Skin of body (tissue), 2 donors: ENCODE measurements around the gene TTLL5. TPM values are rescaled to one million over a fixed set of nuclear protein-coding genes. Genes with fewer than 3 reads are reported as not detected.

Experiments
- DNase-seq: peaks from one replicate; lab custom pipeline; 2025; lab: John Stamatoyannopoulos, UW
- total RNA-seq: library from RNA; depleted of rRNA; stranded (reverse); fragments of >200 nt; gene quantifications from one replicate; pipeline ENCODE4 v1.2.3, GENCODE V29; 2014

The TTLL5 gene
- total RNA-seq, 1 donor from 2014 or later: 30.7 TPM

DNA sequence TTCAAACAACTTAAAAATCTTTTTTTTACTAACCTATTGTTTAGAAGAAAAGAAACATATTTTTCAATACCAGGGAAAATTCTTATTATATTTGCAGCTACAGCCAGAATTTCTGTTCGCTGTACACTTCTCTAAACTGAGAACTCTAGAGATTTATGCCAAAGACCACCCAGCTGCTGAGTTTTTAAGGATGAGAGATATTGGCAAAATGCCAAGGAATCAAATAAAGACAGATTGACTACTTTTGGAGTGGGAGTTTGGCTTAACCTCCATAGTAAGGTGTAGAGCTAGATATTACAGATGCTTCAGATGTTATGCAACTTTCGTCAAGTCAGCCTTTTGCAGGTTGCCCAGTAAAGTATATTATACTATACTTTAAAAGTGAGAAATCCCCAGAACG lies 71.8 kb downstream of the TTLL5 start:
- no peak for DNase-seq

DNA sequence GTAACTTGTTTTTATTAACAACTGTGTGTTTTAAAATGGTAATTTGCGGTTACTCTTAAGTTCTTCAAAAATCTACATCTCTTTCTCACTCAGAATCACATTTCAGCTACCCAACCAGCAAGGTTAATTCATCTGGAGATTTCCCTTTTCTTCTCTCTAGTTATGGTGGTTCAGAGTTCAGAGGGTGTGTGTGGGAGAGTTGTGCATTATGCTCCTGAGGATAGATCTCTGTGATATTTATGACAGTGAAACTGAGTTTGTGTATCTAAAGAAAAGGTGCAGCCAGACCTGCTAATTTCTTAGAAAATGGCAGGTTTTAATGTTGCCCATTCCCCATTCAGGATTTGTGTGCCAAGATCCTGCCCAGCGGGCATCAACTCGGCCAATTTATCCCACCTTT lies 73.8 kb downstream of the TTLL5 start:
- DNase-seq: no peak

DNA sequence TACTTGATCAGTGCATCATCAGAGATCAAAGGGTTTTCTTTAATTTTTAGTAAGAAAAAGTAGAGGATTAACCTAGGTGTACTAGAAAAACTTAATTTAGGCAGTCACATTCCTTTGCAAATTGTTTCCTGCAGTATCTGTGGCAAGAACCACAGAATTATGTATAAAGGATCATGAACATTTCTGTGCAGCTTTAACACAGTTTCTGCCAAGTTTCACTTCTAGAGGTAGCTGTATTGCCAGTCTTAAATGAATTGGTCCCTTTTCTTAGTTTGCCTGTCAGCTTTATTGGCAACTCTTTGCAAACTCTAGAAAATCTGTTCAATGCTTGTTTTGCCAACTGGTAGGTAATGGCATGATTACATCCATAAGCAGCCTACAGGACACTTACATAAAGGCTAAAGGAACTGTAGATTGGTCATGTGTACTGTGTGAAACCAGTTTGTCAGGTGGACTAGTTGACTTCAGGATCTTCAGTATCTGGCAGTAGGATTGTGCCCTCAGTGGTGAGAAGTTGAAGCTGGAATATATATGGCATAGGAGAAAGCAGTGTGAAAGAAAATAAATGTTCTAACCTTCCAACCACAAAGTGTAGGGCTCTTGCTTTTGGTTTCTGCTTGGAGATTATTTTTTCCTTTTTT lies 75.9 kb downstream of the TTLL5 start:
- no peak for DNase-seq

DNA sequence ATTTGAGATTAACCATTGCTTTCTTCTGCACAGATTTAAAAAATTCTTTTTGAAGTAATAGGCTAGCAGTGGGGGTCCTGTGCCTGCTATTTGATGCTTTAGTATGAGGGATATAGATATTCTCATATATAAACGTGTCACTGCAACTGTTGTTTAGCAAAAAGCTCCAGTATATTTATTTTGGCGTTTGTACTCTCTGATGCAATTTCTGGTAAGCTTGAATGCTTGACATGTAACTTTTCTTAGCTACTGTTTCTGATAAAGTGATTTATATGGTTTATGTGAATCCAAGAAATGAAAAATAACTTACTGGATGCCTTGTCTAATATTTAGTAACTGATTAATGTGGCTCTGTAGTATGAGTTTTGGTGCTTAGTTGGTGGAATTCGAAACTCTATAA lies 77.1 kb downstream of the TTLL5 start:
- DNase-seq: no peak

DNA sequence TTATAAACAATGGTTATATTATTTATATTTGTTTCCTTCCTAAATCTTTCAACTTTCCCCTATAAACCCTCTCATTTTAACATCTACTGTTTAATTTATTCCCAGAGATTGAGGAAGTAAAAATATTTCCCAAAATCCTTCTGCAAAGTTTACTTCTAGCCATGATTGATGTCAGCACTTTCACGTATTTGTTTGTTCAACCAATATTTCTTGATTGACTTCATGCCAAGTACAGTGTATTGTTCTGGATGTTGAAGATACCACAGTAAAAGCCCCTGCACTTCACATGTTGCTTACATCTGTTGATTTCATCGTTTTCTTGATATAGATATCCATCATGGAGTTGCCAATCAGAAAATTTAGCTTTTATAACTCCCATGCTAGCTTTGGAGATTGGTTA lies 81.8 kb downstream of the TTLL5 start:
- DNase-seq: no peak

DNA sequence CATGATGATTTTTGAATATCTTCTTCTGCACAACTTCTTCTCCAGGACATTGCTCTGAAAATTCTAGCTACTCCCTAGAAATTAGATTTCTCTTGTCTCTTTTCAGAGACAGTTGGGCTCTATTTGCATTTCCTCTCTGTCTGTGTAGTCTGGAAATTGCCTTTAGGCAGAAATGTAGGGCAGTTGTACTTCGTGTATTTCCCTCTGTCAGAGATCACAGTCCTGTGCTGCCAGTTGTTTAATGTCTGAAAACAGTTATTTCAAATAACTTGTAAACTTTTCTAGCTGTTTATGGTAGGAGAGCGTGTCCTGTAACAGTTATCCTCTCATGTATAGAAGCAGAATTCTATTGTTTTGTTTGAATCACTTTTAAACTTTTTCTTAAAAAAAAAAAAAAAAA lies 86.9 kb downstream of the TTLL5 start:
- DNase-seq: no peak

DNA sequence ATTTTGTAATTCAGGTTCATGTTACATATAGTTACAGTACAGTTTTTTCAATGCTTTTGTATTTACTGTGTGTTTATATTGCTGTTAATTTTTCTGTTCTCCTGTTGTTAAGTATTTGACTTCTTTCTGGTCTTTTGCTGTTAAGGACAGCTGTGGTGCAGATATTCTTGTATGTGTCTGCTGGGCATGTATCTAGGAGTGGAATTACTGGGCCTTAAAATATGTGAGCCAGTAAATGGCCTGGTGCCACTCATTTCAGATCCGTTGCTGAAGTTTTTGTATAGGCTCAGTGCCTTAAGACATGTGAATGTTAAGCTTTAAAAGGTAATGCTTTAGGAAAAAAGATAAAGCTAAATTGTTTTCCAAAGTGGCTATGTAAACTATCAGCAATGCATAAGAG lies 87.3 kb downstream of the TTLL5 start:
- no peak for DNase-seq

DNA sequence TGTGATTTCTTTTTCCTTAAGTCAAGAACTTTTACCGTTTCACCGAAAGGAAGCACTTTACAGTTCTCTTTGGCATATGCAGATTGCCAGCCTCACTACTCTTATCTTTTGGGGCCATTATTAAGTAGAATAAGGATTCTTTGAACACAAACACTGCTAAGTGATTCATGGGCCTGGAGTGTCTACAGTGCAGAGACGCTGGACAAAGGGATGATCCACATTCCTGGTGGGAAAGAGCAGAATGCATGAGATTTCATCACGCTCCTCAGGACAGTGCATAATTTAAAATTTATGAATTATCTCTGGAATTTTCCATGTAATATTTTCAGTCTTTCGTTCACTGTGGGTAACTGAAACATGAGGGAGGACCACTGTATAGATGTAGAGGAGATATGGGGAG lies 90.2 kb downstream of the TTLL5 start:
- DNase-seq: no peak

DNA sequence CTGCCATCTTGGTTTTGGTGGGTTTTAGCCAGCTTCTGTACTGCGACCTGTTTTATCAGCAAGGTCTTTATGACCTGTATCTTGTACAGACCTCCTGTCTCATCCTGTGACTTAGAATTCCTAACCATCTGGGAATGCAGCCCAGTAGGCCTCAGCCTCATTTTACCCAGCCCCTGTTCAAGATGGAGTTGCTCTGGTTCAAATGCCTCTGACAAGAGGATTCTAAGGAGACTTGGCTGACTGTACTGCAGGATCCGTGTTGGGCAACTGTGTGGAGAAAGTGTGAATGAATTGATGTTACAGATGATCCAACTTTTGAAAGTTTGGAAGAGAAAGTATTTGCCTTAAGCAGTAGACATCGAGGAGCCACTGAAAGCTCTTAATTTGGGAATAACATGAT lies 91.0 kb downstream of the TTLL5 start:
- DNase-seq: no peak

DNA sequence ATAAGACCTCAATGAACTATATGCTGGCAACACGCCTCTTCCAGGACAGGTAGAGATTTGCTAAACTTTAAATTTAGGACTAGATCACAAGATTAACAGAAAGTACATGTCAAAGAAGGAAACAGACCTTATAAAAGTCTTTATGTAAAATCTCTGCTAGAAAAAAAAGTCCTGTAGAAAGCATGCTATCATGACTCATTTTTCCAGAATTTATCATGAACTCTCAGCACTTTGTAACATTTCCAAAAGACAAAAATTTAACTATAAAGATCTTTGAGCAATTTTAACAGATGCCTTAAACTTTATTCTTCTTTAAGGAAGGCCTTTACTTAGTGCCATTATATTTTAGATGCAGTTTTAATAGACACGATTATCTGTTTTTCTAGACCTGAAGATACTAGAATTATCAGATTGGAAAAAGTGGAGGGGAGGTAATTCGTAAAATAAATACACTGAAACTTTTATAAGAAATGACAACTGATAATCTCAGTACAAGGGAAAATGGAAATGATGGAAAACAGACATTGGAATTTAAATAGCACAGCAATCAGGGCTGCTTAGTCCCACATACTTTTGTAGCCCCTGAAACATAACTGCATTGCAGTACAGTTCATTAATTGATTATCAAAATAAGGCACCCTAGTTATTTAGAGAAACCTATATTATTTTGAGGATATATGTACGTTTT lies 92.0 kb downstream of the TTLL5 start:
- no peak for DNase-seq

DNA sequence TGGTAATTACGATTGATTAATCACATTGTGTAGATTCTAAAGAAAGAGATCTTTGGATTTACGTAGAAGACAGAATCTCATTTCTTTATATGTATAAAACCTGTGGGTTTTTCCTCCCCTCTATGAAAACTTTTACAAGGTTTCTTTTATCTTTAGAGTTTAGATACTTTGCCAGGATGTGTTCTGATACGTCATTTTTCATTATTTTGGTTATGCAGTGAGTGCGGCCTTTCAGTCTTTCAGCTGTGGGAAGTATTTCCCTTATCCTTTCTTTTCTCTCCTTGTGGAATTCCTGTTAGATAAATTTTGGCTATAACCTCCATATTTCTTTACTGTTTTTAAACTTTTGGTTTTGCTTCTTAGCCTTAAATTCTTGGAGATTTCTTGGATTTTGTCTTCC lies 92.7 kb downstream of the TTLL5 start:
- DNase-seq: no peak

DNA sequence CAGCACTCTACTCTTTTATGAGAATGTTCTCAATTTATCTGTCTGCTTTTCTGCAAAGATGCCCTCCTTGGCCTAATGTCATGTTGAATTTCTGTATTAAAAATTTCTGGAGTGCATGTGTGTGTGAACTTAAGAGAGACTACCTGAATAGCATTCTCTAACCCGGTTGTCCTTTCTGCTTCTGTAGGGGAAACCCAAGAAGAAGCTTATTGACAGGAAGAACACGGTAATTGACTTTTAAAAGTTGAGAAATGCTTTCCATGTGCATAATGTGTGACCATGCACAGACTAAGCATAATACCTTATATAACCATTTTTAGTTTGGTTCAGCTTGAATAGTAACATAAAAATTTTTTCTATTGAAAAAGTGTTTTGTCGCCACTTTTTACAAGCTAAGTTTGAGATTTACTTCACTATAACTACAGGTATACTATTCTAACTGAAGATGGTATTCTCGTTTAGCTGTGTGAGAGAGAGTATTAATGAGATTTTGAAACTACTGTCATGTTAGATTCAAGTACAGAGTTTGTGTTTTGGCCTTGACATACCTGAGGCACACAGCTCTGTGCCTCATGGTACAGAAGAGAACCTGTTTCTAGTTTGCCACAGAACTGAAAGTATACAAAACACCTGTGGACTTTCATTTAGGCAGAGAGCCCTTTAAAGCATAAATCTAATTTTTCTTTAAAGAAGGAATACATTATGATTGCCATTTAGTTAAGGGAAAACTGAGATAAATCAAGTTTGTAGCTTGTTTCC lies 96.8 kb downstream of the TTLL5 start:
- DNase-seq: no peak

DNA sequence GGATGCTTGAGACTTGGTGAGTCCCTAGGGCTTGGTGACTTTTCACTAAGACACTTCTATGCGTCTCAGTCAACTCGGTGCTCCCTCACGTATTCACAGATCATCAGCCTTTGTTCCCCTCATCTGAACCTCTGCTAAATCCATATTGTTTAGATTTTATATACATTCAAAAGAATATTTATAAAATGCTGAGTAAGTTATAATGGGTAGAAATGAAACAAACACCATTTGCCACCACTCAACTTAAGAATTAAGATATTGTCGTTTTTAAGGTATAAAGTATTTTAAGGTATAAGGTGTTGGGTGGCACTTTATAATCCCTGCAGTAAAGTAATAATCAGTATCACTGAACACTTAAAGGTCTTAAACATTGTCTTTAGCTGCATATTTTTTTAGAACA lies 103.0 kb downstream of the TTLL5 start:
- no peak for DNase-seq

DNA sequence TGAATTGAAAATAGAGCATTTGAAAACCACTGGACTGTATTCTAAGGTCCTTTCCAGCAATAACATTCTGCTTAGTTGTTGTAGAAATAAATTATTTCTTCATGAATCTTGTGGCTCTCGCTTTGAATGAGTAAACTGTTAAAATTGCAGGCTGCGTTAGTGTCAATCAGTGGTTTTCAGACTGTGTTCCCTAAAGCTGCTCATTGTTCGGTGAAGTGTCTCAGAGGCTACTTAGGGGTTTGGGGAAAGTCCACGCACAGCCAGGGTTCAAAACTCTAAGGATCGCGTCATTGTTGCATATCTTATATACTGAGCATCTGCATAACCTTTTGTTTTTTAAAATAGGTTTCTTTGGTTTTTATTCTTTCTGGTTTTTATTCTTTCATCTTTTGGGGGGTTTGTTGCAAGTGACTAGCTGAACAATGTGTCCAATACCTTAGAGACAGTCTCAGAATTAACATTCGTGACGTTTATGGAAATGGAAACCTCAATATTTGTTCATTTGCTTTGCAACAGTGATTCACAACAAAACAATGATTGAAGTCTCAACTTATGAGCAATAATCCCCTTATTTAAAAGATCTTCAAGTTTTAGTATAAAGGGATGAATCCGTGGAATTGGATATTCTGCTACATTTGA lies 108.1 kb downstream of the TTLL5 start:
- no peak for DNase-seq

DNA sequence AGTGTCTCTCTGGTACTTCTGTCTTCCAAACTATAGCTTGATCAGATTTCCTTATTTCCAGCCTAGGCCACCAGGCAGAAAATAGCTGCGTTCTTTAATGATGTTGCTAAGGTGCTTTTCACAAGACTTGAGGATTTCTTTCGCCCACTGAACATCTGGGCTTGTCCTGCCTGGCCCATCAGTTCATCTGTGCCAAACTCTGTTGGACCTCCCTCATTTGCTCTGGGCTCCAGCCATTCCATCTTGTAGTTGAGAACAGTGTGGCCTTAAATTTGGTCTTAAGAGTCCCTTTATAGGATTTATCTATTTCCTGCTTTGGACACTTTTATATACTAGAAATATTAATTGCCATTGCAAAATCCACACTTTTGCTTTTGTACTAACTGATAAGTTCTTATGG lies 109.6 kb downstream of the TTLL5 start:
- no peak for DNase-seq

DNA sequence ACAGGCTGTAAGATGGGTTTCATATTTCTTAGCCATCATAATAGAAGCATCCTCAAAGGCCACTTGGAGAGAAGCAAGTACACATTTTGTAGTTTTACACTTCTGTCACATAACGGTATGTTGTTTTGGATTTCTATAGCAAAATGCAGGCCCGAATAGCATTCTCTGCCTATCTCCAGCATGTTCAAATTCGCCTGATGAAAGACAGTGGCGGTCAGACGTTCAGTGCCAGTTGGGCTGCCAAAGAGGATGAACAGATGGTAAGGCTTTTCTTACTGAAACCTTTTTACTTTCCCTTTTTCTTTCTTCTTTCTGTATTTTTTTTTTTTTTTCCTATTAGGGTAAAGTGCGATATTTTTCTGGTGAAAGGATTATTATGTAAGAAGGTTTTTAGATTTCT lies 110.5 kb downstream of the TTLL5 start:
- DNase-seq: no peak

DNA sequence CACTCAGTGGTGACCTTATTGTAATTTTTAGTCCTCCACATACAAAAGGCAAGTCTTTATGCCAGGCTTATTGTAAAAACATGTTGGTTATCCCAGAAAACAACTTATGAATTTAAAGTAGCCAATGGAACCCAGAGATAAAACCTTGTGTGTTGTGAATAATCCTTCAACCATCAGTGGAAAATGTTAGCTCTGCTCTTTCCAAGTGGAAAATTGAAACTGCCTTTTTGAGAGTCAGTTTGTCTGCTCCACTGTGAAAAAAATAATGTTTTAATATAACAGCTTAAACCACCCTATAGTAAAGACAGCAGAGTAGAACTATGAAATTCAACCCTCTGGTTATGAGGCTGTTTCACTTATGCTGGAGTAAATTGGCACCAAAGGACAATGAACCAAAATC lies 112.0 kb downstream of the TTLL5 start:
- no peak for DNase-seq

DNA sequence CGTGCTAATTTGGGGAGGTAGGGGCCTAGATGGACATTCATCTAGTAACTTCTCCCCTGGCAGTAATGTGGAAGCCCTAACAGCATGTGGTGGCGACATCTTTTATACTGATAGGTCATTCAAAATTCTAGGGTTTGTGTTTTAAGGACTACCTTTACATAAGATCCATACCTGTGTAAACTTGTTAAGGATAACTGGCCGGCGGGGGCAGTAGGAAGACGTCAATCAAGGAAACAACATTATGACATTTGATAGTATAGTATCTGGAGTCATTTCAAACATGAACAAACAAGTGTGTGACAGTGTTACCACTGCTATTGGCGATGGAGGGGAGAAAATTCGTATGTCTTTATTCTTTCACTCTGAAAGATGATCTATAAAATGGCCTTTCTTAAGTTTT lies 120.0 kb downstream of the TTLL5 start:
- DNase-seq: no peak

DNA sequence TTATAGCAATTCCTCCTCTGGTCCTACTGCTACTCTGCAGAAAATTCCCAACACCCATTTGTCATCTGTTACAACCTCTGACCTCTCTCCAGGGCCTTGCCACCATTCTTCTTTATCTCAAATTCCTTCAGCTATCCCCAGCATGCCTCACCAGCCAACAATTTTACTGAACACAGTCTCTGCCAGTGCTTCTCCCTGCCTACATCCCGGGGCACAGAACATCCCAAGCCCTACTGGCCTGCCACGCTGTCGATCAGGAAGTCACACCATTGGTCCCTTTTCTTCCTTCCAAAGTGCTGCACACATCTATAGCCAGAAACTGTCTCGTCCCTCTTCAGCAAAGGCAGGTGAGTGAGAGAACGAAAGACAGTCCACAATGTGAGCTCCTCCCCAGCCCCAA lies 122.1 kb downstream of the TTLL5 start:
- no peak for DNase-seq

DNA sequence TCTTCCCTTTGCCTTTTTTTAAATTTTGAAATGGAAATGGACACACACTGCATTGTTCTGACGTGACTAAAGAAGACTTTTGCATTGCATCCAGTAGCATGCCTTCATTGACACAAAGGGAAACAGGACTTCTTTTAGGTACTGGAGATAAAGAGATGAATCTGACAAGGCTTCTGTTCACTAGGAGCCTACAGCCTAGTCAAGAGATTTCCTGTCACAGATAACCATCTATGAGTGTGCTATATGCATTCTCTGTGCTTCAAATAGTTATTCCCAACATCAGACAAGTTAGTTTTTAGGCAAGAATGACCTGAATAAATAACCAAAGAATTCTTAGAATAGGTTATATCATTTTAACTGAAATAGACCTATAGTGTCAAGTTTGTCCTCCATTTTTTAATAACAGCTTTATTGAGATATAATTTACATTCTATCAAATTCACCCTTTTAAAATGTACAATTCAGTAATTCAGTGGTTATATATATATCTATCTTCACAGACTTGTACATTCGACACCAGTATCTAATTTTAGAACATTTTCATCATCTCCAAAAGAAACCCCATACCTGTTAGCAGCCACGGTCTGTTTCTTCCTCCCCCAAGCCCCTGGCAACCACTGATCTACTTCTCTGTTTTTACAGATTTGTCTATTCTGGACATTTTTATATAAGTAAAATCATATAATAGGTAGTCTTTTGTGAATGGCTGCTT lies 122.7 kb downstream of the TTLL5 start:
- no peak for DNase-seq

DNA sequence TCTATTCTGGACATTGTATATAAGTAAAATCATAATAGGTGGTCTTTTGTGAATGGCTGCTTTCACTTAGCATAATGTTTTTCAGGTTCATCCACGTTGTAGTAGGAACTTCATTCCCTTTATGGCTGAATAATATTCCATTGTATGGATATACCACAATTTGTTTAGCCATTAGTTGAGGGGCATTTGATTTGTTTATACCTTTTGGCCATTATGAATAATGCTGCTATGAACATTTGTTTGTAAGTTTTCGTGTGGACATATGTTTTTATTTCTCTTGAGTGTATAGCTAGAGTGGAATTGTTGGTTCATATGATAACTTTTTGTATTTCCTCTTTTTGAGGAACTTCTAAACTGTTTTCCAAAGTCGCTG lies 123.3 kb downstream of the TTLL5 start:
- DNase-seq: no peak

DNA sequence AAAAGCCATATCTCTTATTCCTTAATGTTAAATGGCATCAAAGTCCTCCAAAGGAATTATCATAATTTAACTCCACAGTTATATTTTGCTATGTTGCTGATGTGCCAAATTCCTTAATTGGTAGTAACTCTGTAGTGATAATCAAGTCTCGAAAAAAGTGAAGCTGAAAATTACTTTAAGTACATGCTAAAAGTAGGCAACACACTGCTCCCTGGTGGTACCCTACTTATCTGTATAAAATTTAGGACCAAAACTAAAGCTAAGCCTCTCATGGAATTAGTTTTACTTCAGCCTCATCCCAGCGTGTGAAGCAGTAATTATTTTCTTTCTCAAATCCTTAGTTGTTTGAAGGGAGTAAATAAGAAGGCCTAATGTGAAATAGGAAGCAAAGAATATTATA lies 132.8 kb downstream of the TTLL5 start:
- DNase-seq: no peak
